PFSK-1 (cell line): ENCODE measurements around the gene RUNX3.

Experiments used
- FOXP2 ChIP-seq: optimal IDR thresholded peaks from 2 replicates; pipeline ENCODE3; 2011; ENCODE audit warnings: borderline replicate concordance, control low read depth, inconsistent platforms; ENCODE audit not compliant: insufficient read depth; ENCODE audit errors: extremely low read length, extremely low read depth
- POLR2AphosphoS5 ChIP-seq: IDR thresholded peaks from 2 replicates; pipeline ENCODE4 v1.6.1; 2012; ENCODE audit warnings: low read depth, mild to moderate bottlenecking, control low read depth, low read length, moderate library complexity
- REST ChIP-seq, 2 experiments: IDR thresholded peaks; 2 replicates each; pipeline versions ENCODE4 v1.6.1 to v1.8.0; 2011 to 2012; ENCODE audit warnings: low read depth in 2 of 2, low read length in 2 of 2, control low read depth in 1 of 2, inconsistent platforms in 1 of 2, mild to moderate bottlenecking in 1 of 2, moderate library complexity in 1 of 2; ENCODE audit not compliant: insufficient read depth in 1 of 2
- SIN3A ChIP-seq: IDR thresholded peaks from 2 replicates; pipeline ENCODE4 v1.6.1; 2012; ENCODE audit warnings: mild to moderate bottlenecking, low read length, moderate library complexity, borderline replicate concordance; ENCODE audit not compliant: insufficient read depth
- TAF1 ChIP-seq: IDR thresholded peaks from 2 replicates; pipeline ENCODE4 v1.6.1; 2012; ENCODE audit warnings: low read length, control low read depth, borderline replicate concordance; ENCODE audit not compliant: insufficient read depth

Gene RUNX3

GRCh38 chr1:24963099-24963872 is 33.2 kb upstream of the RUNX3 start:
- TF ChIP-seq SIN3A (no peak), REST (IDR thresholded peaks at IDR 0.05; ENCODE audit: insufficient read depth in 1 of 2, low read depth in 2 of 2, low read length in 2 of 2) (no peak), FOXP2 (no peak), TAF1 (no peak), POLR2AphosphoS5 (no peak)

GRCh38 chr1:24961961-24962861 is 32.1 kb upstream of the RUNX3 start:
- TF ChIP-seq TAF1: no peak

GRCh38 chr1:24961334-24961733 is 31.3 kb upstream of the RUNX3 start:
- TF ChIP-seq TAF1: no peak
- TF ChIP-seq SIN3A: no peak
- no peak for TF ChIP-seq REST (IDR thresholded peaks at IDR 0.05; ENCODE audit: insufficient read depth in 1 of 2, low read depth in 2 of 2, low read length in 2 of 2)
- TF ChIP-seq POLR2AphosphoS5: no peak
- TF ChIP-seq FOXP2: no peak

- TF ChIP-seq SIN3A: no peak
- TF ChIP-seq REST (IDR thresholded peaks at IDR 0.05; ENCODE audit: insufficient read depth in 1 of 2, low read depth in 2 of 2, low read length in 2 of 2): no peak
- no peak for TF ChIP-seq POLR2AphosphoS5
- no peak for TF ChIP-seq FOXP2
- no peak for TF ChIP-seq TAF1
Observed at GRCh38 chr1:24960071-24960801, 30.2 kb upstream of the RUNX3 start.

GRCh38 chr1:24959623-24959975 is 29.5 kb upstream of the RUNX3 start:
- TF ChIP-seq POLR2AphosphoS5 (no peak), SIN3A (no peak), FOXP2 (no peak), TAF1 (no peak), REST (IDR thresholded peaks at IDR 0.05; ENCODE audit: insufficient read depth in 1 of 2, low read depth in 2 of 2, low read length in 2 of 2) (no peak)
